Thoracic aorta (tissue), 2 donors: ENCODE data around the gene LTA4H. TPM values are rescaled to one million over a fixed set of nuclear protein-coding genes. Genes with fewer than 3 reads are reported as not detected.

Experiments used
- ATAC-seq: fragments of 150-250 bp; one replicate; pipeline ENCODE4 v1.8.0; 2017; ENCODE audit warnings: low read depth; ENCODE audit not compliant: insufficient number of reproducible peaks, low FRiP score
- DNase-seq: peaks from one replicate; pipeline ENCODE4 v3.0.0-alpha.2; 2020; ENCODE audit warnings: low spot score
- H3K27ac ChIP-seq, 2 donors: fragments of 200-600 bp; sonication (generic); 1 replicate in 1 of 2; 2 replicates in 1 of 2; pipeline ENCODE4 v1.5.1; 2016; ENCODE audit warnings: mild to moderate bottlenecking in 2 of 2, moderate library complexity in 2 of 2
- H3K27me3 ChIP-seq: fragments of 200-600 bp; sonication (generic); replicated peaks from 2 replicates; pipeline ENCODE4 v1.6.0; 2016; ENCODE audit warnings: mild to moderate bottlenecking; ENCODE audit not compliant: insufficient read depth
- H3K36me3 ChIP-seq: fragments of 200-600 bp; sonication (generic); one replicate; pipeline ENCODE4 v1.5.1; 2016
- H3K4me1 ChIP-seq, 2 donors: fragments of 200-600 bp; sonication (generic); 1 replicate in 1 of 2; 2 replicates in 1 of 2; pipeline versions ENCODE4 v1.5.1 to v1.6.0; 2016; ENCODE audit warnings: low read depth in 2 of 2, mild to moderate bottlenecking in 1 of 2; ENCODE audit not compliant: control insufficient read depth in 1 of 2
- H3K4me3 ChIP-seq: fragments of 200-600 bp; sonication (generic); 2 replicates; pipeline ENCODE4 v1.5.1; 2016; ENCODE audit warnings: mild to moderate bottlenecking
- H3K9me3 ChIP-seq: fragments of 200-600 bp; sonication (generic); 2 replicates; pipeline ENCODE4 v1.5.1; 2016
- total RNA-seq, 2 donors: library from RNA; depleted of rRNA; stranded (reverse); fragments of >200 nt; gene quantifications; one replicate each; pipeline versions ENCODE4 v1.1.0 to v1.2.3, GENCODE V29; 2016
- TF ChIP-seq, protein P1 (sequence below): fragments of 200-600 bp; sonication (generic); IDR thresholded peaks from one replicate; pipeline ENCODE4 v1.5.1; 2019; ENCODE audit warnings: antibody characterized with exemption

Gene LTA4H
- total RNA-seq, 2 donors from 2014 or later, result 39.9 to 68.5 TPM

DNA sequence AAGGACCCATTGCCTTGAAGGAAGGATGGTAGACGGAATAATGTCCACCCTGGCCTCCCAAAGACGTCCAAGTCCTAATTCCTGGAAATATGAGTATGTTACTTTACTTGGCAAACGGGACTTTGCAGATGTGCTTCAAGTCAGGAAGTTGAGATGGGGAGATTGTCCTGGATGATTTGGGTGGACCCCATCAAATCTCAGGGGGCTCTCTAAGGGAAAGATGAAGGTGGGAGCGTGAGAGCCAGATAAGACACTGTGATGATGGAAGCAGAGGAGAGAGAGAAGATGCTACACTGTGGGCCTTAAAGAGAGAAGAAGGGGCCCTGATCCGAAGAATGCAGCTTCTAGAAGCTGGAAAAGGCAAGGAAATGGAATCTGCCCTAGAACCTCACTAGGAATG is 29.6 kb upstream of the LTA4H start:
- no peaks in the 10 kb centered on the region for H3K4me1 ChIP-seq
- ATAC-seq, result no peak

DNA sequence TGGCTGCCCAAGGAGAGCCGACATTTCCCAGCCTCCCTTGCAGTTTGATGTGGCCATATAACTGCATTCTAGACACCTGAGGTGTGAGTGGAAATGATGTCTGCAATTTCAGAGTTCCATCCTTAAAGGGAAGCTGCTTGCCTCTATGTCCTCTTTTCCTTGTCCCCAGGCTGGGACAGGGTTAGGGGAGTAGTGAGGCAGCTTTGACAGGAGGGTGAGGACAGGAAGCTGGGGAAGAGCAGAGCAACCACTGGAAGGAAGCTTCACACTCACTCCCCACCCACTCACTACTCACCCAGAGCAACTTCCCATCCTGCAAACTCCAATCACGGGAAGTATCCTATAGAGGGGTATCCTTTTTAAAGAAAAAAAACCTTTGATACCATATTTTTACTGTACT is 28.9 kb upstream of the LTA4H start:
- DNase-seq (no peak), ATAC-seq (no peak)
- Histone ChIP-seq H3K9me3 (no peaks in the 10 kb centered on the region), H3K27ac (no peak overlapping the region), H3K4me1 (no peaks in the 10 kb centered on the region), H3K36me3 (no peaks in the 10 kb centered on the region), H3K27me3 (no peaks in the 10 kb centered on the region), H3K4me3 (no peak overlapping the region)
- TF ChIP-seq, protein P1, sequence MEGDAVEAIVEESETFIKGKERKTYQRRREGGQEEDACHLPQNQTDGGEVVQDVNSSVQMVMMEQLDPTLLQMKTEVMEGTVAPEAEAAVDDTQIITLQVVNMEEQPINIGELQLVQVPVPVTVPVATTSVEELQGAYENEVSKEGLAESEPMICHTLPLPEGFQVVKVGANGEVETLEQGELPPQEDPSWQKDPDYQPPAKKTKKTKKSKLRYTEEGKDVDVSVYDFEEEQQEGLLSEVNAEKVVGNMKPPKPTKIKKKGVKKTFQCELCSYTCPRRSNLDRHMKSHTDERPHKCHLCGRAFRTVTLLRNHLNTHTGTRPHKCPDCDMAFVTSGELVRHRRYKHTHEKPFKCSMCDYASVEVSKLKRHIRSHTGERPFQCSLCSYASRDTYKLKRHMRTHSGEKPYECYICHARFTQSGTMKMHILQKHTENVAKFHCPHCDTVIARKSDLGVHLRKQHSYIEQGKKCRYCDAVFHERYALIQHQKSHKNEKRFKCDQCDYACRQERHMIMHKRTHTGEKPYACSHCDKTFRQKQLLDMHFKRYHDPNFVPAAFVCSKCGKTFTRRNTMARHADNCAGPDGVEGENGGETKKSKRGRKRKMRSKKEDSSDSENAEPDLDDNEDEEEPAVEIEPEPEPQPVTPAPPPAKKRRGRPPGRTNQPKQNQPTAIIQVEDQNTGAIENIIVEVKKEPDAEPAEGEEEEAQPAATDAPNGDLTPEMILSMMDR, result no peak

More for the DNA sequence above, 29.6 kb upstream of the LTA4H start:
- TF ChIP-seq, protein P1, result no peak
- no peaks in the 10 kb centered on the region for H3K27me3 ChIP-seq
- H3K27ac ChIP-seq, result no peak overlapping the region
- H3K9me3 ChIP-seq, result no peaks in the 10 kb centered on the region
- DNase-seq, result no peak
- no peak overlapping the region for H3K4me3 ChIP-seq
- H3K36me3 ChIP-seq, result no peaks in the 10 kb centered on the region

DNA sequence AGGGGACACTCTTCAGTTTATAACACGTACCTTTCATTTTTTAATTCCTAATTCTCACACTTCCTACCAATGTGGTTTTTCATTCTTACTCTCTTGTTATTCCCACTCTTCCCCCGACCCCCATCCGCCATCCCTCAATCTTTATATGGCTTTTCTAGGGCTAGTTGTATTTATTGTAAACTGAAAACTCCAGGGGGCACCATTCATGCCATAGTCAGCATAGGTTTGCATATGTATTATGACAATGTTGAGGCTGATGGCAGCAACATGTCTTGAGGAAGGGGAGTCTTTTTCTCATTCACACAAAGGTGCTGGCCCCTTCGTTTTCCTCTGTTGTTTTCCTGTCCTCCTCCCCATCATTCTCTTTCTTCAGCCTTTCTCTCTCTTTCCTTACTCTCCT is 27.7 kb upstream of the LTA4H start:
- no peaks in the 10 kb centered on the region for H3K4me1 ChIP-seq
- H3K36me3 ChIP-seq, result no peaks in the 10 kb centered on the region
- H3K27ac ChIP-seq, result no peak overlapping the region
- DNase-seq (no peak), ATAC-seq (no peak)
- H3K9me3 ChIP-seq, result no peaks in the 10 kb centered on the region
- no peak overlapping the region for H3K4me3 ChIP-seq
- H3K27me3 ChIP-seq, result no peaks in the 10 kb centered on the region
- TF ChIP-seq, protein P1, result no peak

DNA sequence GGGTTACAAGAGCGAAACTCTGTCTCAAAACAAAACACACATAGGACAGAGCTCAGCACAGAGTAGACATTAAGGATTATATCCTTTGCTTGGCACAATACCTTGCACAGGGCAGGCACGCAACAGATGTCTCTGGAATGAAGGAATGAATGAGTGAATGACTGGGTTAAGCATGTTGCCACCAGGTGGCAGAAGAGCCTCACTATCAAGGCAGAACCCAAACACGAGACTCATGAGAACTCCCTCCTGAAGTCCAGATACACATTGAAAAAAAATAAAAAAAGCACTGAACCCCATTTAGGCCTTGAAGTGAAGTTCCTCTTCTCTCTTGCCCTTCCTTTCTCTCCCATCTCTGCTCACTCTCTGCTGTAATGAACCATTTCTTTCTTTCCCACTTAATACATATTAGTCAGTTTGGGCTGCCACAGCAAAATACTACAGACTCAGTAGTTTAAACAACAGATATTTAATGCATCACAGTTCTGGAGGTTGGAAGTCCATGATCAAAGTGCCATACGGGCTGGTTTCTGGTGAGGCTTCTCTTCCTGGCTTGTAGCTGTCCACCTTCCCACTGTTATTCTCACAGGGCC is 26.6 kb upstream of the LTA4H start:
- Histone ChIP-seq H3K4me3 (no peak overlapping the region), H3K36me3 (no peaks in the 10 kb centered on the region), H3K4me1 (no peaks in the 10 kb centered on the region), H3K27ac (no peak overlapping the region), H3K27me3 (no peaks in the 10 kb centered on the region), H3K9me3 (no peaks in the 10 kb centered on the region)
- TF ChIP-seq, protein P1, result peak; percentile 79
- peak; percentile 79 for ATAC-seq
- peak; percentile 63 for DNase-seq

DNA sequence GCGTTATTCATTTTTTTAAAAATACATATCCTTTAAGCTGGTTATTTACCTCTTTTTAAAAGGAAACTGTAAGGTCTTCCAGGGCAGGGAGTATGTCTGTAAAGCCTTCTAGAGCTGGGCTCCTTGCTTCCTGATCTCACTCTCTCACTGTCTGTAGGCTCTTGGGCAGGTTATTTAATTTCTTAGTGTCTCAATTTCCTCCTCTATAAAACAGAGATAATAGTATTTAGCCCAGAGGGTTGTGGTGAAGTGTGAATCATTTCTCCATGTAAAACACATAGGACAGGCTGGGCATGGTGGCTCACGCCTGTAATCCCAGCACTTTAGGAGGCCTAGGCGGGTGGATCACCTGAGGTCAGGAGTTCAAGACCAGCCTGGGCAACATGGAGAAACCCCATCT is 25.9 kb upstream of the LTA4H start:
- no peak overlapping the region for H3K4me3 ChIP-seq
- no peaks in the 10 kb centered on the region for H3K9me3 ChIP-seq
- no peaks in the 10 kb centered on the region for H3K36me3 ChIP-seq
- TF ChIP-seq, protein P1, result no peak
- ATAC-seq (no peak), DNase-seq (no peak)
- no peaks in the 10 kb centered on the region for H3K4me1 ChIP-seq
- no peaks in the 10 kb centered on the region for H3K27me3 ChIP-seq
- no peak overlapping the region for H3K27ac ChIP-seq
